Vagina (tissue), 2 donors: ENCODE measurements around the gene SCGB1D2.

Source experiments
- POLR2A ChIP-seq, 2 donors: fragments of 450-650 bp; IDR thresholded peaks; one replicate each; pipeline ENCODE4 v1.6.1; 2017; ENCODE audit warnings: antibody characterized with exemption in 2 of 2, mild to moderate bottlenecking in 2 of 2, moderate library complexity in 2 of 2
- POLR2AphosphoS5 ChIP-seq, 2 donors: sonication (generic); formaldehyde crosslinking; IDR thresholded peaks; one replicate each; pipeline ENCODE4 v1.9.0; 2017; ENCODE audit warnings: antibody characterized with exemption in 2 of 2, mild to moderate bottlenecking in 2 of 2, low read depth in 1 of 2; ENCODE audit not compliant: insufficient read depth in 1 of 2
- TF ChIP-seq, protein P1 (sequence below), 3 experiments: fragments of 450-650 bp in 2 of 3; fragments of 200-600 bp in 1 of 3; sonication (generic) in 1 of 3; IDR thresholded peaks; one replicate each; pipeline ENCODE4 v1.5.1; 2017 to 2019; ENCODE audit warnings: antibody characterized with exemption in 3 of 3, mild to moderate bottlenecking in 2 of 3, moderate library complexity in 2 of 3

GRCh38 chr11:62193952-62194351 lies 48.1 kb upstream of the SCGB1D2 start:
- no peak for TF ChIP-seq POLR2A (IDR thresholded peaks at IDR 0.05)
- TF ChIP-seq POLR2AphosphoS5 (IDR thresholded peaks at IDR 0.05; ENCODE audit: insufficient read depth in 1 of 2, low read depth in 1 of 2) = no peak
- TF ChIP-seq, protein P1, sequence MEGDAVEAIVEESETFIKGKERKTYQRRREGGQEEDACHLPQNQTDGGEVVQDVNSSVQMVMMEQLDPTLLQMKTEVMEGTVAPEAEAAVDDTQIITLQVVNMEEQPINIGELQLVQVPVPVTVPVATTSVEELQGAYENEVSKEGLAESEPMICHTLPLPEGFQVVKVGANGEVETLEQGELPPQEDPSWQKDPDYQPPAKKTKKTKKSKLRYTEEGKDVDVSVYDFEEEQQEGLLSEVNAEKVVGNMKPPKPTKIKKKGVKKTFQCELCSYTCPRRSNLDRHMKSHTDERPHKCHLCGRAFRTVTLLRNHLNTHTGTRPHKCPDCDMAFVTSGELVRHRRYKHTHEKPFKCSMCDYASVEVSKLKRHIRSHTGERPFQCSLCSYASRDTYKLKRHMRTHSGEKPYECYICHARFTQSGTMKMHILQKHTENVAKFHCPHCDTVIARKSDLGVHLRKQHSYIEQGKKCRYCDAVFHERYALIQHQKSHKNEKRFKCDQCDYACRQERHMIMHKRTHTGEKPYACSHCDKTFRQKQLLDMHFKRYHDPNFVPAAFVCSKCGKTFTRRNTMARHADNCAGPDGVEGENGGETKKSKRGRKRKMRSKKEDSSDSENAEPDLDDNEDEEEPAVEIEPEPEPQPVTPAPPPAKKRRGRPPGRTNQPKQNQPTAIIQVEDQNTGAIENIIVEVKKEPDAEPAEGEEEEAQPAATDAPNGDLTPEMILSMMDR (IDR thresholded peaks at IDR 0.05) = no peak
